ENCODE data around the gene RAB11FIP5.
A peak's percentile ranks its signal among the peaks of the same experiment; 100 is the strongest.
"Not testable (repeated sequence)": the region's sequence is repeated elsewhere in the genome, so short reads cannot be mapped to it uniquely, and the experiment has no call there.

RAB11FIP5 gene

DNA sequence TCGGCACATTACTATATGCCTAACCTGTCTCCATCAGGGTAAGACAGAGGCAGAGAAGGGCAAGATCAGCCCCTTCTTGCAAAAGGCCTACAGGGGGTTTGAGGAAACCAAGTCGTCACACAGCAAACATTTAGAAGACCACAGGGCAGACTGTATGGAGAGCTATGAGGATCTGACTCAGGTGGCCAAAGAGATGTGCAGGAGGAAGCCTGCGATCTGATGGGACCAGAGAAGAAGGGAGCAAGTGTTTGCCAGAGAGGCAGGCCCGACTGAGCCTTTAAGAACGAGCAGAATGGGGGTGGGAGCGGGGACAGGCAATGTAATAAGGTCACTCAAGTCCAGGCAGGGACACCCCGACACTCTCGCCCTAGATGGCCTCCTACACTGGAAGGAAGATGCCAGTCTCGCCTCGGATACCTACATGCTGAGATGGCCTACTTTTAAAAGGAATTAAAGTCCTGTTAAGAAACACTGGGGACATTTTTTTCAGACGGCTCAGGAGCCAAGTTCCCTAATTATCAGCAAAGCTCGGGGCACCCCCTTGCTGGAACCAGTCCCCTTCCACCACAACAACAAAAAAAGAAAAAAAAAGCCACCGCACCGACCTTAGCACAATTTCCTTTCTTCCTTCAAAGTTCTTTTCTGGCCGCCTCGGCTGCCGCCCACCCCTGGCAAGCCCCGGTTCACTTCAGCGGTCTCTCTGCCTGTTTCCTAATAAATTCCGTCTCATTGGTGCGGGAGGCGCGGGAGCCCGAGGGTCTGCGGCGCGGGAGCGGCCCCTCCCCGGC, 42.7 kb downstream of the RAB11FIP5 start:
- DNase-seq: no peak

DNA sequence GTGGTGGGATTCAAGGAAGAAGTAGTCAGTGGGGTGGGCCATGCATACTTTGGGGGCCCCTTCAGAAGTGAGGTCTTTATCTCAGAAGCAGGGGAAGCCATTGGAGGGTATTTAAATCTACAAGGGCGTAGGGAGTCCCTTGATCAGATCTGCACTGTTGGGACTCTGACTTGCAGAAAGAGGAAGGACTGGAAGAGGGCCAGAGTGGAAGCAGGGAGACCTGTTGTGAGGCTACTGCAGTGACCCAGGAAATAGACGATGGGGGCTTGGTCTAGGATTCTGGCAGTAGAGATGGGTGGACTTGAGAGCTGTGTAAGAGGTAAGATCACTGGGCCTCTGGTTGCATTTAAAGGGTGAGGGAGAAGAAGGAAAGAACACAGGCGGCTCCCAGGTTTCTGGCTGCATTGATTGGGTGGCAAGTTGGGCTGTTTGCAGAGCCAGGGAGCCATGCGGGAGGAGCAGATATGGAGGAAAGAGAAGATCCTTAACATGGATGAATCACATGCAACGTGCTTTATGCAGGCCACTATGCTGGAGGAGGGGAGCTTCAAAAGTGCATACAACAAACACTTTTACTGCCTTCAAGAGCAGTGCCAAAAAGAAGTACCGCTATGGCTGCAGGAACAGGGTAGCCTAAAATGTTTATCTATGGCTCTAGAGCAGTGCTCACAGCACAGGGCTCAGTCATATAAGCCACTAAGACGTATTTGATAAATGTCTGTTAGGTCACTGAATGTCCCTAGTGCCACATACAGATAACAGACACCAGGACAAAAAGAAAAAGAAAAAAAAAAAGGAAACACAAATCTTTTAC, 43.5 kb downstream of the RAB11FIP5 start:
- DNase-seq: no peak

GRCh38 chr2:73068147-73068546, 44.6 kb downstream of the RAB11FIP5 start:
- no peak for DNase-seq

DNA sequence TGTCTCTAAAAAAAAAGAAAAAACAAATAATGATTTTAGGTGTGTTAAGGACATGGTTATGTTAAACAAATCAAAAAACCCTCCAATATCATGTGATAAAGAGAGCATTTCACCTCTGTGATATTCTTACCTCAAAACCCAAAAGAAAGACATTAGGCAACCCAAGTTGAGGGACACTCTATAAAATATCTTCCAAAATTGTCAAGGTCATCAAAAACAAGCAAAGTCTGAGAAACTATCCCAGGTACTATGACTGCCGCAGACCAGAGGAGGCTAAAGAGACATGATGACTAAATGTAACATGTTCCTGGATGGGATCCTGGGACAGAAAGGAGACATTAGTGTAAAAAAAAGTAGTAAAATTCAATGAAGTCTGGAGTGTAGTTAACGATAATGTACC, 45.7 kb downstream of the RAB11FIP5 start:
- DNase-seq: no peak

- not testable (repeated sequence) for DNase-seq
These were observed 47.7 kb downstream of the RAB11FIP5 start for GRCh38 chr2:73065070-73065469.

DNA sequence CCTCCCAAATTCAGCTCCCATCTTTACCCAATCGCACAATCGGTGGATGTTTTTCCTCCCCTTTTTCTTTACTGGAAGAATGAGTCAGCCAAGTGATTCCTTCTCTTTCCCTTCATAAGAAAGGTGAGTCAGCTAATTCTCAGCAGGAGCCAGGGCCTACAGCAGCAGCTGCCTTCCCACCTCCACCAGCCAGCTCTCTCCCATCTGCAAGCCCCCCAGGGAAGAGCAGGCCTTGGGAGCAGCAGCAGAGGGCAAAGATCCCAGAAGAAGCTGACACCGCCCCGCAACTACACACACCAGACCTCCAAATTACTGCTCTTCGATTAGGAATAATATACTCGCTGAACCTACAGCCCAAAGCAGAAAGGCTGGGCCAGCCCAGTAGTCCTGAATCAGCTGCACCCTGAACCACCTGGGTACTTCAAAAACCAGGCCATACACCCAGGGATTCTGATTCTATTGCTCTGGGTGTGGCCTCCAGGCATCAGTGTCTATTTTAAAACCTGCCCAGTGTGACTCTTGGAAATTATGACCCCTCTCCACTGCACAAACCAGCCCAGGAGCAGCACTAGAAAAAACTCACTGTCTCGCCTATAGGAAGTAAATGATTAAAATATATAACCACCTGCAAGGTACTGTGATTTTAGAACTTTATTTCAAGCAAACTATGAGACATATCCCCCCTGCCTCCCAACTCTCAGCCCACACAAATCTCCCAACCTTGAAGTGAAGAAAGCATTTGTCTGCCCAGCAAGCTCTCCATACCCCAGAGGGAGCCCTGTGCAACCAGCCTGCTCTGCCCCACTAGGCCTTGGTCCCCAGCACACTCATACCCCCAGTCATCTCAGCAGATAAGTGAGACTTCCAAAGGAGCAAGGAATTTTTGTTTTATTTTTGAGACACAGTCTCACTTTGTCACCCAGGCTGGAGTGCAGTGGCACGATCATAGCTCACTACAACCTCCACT, 48.6 kb downstream of the RAB11FIP5 start:
- peak; percentile 78 for DNase-seq

DNA sequence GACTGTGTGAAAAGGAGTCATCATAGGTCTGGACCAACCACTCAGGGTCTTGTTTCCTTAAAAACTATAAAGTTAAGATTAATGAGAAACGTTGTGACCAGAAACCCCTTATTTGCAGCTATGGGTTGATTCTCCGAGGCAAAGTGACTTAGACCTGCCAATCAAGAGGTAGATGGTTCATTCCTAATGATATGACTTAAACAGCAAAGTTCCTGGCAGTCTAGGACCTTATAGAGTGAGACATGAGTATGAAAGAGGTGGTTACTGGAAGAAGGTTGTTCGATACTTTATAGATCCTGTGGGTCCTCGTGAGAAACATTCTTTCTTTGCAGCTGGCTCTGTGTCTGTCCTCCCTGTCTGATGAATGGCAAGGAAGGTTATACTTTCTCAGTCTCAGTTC, 49.3 kb downstream of the RAB11FIP5 start:
- no peak for DNase-seq

DNA sequence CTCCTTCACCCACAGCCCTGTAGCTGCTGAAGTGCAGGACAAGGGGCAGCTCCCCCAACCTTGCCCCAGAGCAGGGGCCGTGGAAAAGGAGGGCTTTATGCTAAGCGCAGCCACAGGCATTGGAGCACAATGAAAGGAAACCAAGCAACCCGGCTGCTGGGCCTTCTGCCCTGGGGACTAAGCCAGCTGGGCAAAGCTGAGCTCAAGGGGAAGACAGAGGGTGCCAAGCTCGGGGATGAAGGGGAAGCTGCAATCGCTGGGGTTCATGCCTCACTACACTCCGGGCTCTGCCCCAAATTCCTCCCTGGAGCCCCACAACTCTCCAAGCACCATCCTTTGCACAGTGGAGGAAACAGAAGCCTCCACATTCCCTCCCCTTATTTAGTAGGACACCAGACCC, 53.6 kb downstream of the RAB11FIP5 start:
- DNase-seq: no peak

- no peak for DNase-seq
These were observed 57.8 kb downstream of the RAB11FIP5 start for GRCh38 chr2:73054980-73055379.

- no peak for DNase-seq
These were observed 59.2 kb downstream of the RAB11FIP5 start for GRCh38 chr2:73053316-73054114.

GRCh38 chr2:73050121-73050545, 62.6 kb downstream of the RAB11FIP5 start:
- no peak for DNase-seq

- no peak for DNase-seq
These were observed 68.6 kb downstream of the RAB11FIP5 start for GRCh38 chr2:73043929-73044832.

DNA sequence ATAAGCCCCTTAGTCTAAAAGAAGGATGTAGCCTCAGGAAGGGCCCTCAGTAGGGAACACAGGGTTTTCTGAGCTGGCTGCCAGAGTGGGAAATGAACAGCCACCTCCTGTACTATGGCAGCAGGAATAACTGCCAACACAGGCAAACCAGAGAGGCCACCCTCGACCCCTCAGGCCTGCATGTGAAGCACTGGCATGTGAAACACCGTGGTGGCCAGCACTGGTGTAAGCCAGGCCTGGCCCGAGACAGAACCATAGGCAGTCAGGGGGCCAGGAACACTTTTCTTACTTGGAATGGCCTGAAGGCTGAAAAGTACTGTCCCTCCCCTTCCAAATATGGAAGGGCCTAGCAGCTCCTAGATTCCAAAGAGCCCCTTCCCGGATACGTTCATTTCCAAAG, 69.5 kb downstream of the RAB11FIP5 start:
- no peak for DNase-seq

GRCh38 chr2:73037947-73038585, 74.7 kb downstream of the RAB11FIP5 start:
- no peak for DNase-seq

- DNase-seq: no peak
These were observed 76.0 kb downstream of the RAB11FIP5 start for GRCh38 chr2:73036766-73037165.

DNA sequence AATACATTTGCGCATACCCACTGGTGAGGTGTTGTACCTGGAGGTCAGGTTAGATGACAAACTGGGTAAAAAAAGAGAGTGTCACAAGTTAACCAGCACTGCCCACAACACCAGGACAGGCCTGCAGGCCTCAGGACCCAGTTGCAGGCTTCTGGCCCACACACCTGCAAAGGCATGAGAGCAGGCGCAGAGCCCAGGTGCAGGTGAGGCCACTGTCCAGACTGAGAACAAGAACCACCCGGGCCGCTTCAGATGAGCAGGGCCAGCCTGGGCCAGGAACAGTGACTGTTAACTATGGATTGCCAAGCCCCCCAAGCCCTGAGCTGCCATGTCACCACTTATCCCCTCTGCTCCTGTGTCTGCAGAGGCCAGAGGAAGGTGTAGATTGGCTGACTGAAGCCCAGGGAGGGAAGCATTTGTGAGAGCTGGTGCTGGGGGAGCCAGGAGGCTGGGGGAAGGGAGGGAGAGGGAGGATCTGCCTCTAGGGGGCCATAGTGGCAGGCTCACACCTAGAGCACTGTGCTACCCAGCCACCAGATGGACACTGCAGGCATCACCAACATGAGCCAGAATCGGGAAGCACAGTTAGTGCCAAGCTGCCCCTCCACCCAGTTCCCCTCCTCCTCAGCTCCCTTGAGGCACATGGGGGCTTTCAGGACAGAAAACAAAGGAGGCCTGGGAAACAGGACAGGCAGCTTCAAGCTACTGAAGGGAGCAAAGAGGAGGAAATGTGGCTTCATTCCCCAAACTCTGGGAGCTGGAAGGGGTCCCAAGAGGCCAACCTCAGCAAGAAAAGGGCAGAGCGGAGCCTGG, 76.6 kb downstream of the RAB11FIP5 start:
- DNase-seq: no peak

DNA sequence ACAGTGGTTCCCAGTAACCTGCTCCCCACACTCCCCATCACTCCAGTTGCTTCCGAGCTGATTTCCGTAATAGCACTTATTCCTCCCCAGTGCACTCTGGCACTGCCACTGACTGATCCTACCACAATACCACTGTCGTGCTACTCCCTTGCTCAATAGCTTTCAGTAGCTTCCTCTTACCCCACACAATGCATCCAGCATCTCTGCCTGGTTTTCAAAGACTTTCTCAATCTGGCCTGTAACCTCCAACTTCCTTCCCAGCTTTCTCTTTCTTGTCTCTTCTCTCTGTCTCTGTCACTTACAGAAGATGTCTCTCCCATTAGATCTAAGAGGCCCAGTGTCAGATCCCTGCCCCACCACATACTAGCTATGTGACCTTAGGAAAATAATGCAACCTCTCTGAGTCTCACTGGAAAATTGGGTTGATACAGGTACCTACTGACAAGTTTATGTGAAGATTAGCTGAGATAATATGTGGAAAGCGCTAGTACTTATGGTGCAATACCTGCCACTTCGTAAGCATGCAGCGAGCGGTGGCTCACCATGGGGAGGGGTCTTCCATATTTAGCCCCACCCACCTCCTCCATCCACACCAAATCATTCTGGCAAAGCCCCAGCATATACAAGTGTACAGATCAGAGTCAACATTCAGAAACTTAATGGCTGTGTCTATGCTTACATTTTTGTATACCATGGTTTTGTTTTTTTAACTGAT, 77.9 kb downstream of the RAB11FIP5 start:
- DNase-seq: no peak

DNA sequence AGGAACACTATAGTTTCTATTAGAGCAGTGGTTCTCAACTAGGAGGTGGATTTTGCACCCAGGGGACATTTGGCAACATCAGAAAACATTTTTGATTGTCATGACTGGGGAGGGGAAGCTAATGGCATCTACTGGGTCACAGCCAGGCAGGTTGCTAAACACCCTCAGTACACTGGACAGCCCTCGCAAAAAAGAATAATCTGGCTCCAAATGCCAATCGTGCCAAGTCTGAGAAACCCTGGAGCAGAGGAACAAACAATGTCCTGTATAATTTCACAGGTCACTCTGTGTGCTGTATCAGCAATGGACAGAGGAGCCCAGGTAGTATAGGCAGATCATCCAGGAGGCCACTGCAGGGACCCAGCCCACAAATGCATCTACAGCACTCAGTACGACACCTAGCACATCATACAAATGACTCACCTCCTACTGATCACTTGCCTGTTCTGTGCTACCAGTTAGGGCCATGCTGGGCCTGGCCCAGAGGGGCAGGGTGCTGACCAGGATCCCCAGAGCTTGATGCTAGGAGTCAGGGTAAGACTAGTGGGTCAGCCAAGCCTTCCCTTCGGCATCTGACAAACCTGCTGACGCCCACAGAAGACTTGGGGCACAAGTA, 78.9 kb downstream of the RAB11FIP5 start:
- no peak for DNase-seq

All from HCEC 1CT (cell line).